Peyer's patch (tissue), 4 donors: Measurements from ENCODE around the gene ZFYVE19.

ENCODE experiments used
- POLR2A ChIP-seq, 2 donors: fragments of 450-650 bp; IDR thresholded peaks; one replicate each; pipeline ENCODE4 v1.5.1; 2017; ENCODE audit warnings: antibody characterized with exemption in 2 of 2, mild to moderate bottlenecking in 2 of 2, moderate library complexity in 2 of 2
- TF ChIP-seq, protein P1 (sequence below), 6 experiments: fragments of 450-650 bp in 4 of 6; fragments of 200-600 bp in 2 of 6; sonication (generic) in 1 of 6; IDR thresholded peaks; one replicate each; pipeline ENCODE4 v1.5.1; 2017 to 2019; ENCODE audit warnings: antibody characterized with exemption in 6 of 6, mild to moderate bottlenecking in 3 of 6, moderate library complexity in 1 of 6

DNA sequence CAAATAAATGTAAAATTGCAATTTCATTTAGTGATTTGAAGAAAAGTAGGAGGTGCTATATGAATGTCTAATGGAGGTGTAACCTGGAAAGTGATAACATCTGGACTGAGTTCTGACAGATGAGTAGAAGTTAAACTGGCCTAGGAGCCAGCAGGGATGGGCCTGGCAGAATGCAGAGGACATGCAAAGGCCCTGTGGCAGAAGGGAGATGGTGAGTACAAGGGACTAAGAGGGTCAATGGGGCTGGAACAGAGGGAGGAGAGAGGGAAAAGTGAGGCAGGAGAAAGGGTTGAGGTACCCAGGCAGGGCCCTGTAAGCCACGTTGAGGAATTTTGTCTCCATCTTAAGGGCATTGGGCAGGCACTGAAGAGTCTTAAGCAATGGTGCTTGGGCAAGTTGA, 25.0 kb downstream of the ZFYVE19 start:
- TF ChIP-seq, protein P1, sequence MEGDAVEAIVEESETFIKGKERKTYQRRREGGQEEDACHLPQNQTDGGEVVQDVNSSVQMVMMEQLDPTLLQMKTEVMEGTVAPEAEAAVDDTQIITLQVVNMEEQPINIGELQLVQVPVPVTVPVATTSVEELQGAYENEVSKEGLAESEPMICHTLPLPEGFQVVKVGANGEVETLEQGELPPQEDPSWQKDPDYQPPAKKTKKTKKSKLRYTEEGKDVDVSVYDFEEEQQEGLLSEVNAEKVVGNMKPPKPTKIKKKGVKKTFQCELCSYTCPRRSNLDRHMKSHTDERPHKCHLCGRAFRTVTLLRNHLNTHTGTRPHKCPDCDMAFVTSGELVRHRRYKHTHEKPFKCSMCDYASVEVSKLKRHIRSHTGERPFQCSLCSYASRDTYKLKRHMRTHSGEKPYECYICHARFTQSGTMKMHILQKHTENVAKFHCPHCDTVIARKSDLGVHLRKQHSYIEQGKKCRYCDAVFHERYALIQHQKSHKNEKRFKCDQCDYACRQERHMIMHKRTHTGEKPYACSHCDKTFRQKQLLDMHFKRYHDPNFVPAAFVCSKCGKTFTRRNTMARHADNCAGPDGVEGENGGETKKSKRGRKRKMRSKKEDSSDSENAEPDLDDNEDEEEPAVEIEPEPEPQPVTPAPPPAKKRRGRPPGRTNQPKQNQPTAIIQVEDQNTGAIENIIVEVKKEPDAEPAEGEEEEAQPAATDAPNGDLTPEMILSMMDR (IDR thresholded peaks at IDR 0.05): no peak
- no peak for TF ChIP-seq POLR2A (IDR thresholded peaks at IDR 0.05)
